Aorta (tissue), 5 donors: ENCODE data around the gene C2orf80. TPM values are rescaled to one million over a fixed set of nuclear protein-coding genes. Genes with fewer than 3 reads are reported as not detected.
"Not testable (repeated sequence)": the region's sequence is repeated elsewhere in the genome, so short reads cannot be mapped to it uniquely, and the experiment has no call there.

Experiments used
- ATAC-seq: fragments of 200-7000 bp; cut with Tn5 transposase; one replicate; pipeline ENCODE4 v1.9.1; 2022; ENCODE audit warnings: moderate library complexity; ENCODE audit not compliant: low FRiP score
- DNase-seq, 2 donors: peaks; one replicate each; pipeline ENCODE4 v3.0.0-alpha.2; 2020
- H3K27ac ChIP-seq, 2 donors: one replicate each; pipeline ENCODE4 v1.5.1; 2013; ENCODE audit warnings: low read length in 2 of 2, mild to moderate bottlenecking in 2 of 2, moderate library complexity in 2 of 2, control low read depth in 1 of 2, inconsistent platforms in 1 of 2, low read depth in 1 of 2
- H3K27me3 ChIP-seq, 2 donors: one replicate each; pipeline ENCODE4 v1.6.1; 2013; ENCODE audit warnings: control low read depth in 1 of 2, low read length in 1 of 2, mild to moderate bottlenecking in 1 of 2, moderate library complexity in 1 of 2; ENCODE audit not compliant: insufficient read depth in 2 of 2, control insufficient read depth in 1 of 2
- H3K36me3 ChIP-seq, 2 donors: one replicate each; pipeline ENCODE4 v1.6.1; 2013; ENCODE audit warnings: control low read depth in 1 of 2, low read length in 1 of 2, mild to moderate bottlenecking in 1 of 2; ENCODE audit not compliant: insufficient read depth in 2 of 2, control insufficient read depth in 1 of 2
- H3K4me1 ChIP-seq, 2 donors: one replicate each; pipeline ENCODE4 v1.6.1; 2013; ENCODE audit warnings: low read length in 2 of 2, control low read depth in 1 of 2, mild to moderate bottlenecking in 1 of 2, moderate library complexity in 1 of 2; ENCODE audit not compliant: insufficient read depth in 2 of 2, control insufficient read depth in 1 of 2
- H3K4me3 ChIP-seq, 2 donors: one replicate each; pipeline ENCODE4 v1.5.1; 2013; ENCODE audit warnings: low read length in 2 of 2, control low read depth in 1 of 2, mild to moderate bottlenecking in 1 of 2
- H3K9me3 ChIP-seq: one replicate; pipeline ENCODE4 v1.6.1; 2013; ENCODE audit warnings: mild to moderate bottlenecking, low read length; ENCODE audit not compliant: control insufficient read depth
- WGBS, 2 donors: extraction: QIAGEN DNeasy Blood & Tissue Kit; methylation state at CpG; one replicate each; pipeline ENCODE4 v1.1.7; 2013; 5-methylcytosine and 5-hydroxymethylcytosine counted together
- intact Hi-C, 2 donors: fragments of 100-400 bp; cut with DNase I; formaldehyde crosslinking; loops; one replicate each; pipeline versions ENCODE4 v1.14.2 to v1.15.0; 2022
- polyA plus RNA-seq, 2 donors: library from polyadenylated mRNA; stranded (reverse); fragments of 200-250 nt; gene quantifications; one replicate each; pipeline ENCODE4 v1.2.3, GENCODE V29; 2013
- total RNA-seq, 2 donors: library from RNA; stranded (reverse); fragmentation: NEBNext Ultra II Directional; extraction: Animal tissue kit (Norgen Biotek cat#: 25700); gene quantifications; one replicate each; pipeline ENCODE4 v1.2.1, GENCODE V29; 2021
- donor health status: healthy with polysubstance abuse.
- donor health status: Bipolar disorder and iron deficiency.
- donor health status: DM: no; HTN: no; CAD: no.
- donor health status: DM: no; HTN: no; CAD: no.
- donor health status: DM: yes; HTN: yes; CAD: no.

The C2orf80 gene
- total and polyA plus RNA-seq, 4 donors = not detected

GRCh38 chr2:208134928-208135586 lies 54.8 kb downstream of the C2orf80 start:
- H3K4me3 ChIP-seq = no peak overlapping the region
- H3K27me3 ChIP-seq = no peaks in the 10 kb centered on the region
- intact Hi-C loops = no loop called here
- no peaks in the 10 kb centered on the region for H3K36me3 ChIP-seq
- DNase-seq = no peak
- no peaks in the 10 kb centered on the region for H3K9me3 ChIP-seq
- no peak overlapping the region for H3K27ac ChIP-seq
- no peak for ATAC-seq
- no peaks in the 10 kb centered on the region for H3K4me1 ChIP-seq
- 48 to 52% methylated on average over 8 of the region's 8 CpGs for WGBS, 2 donors

DNA sequence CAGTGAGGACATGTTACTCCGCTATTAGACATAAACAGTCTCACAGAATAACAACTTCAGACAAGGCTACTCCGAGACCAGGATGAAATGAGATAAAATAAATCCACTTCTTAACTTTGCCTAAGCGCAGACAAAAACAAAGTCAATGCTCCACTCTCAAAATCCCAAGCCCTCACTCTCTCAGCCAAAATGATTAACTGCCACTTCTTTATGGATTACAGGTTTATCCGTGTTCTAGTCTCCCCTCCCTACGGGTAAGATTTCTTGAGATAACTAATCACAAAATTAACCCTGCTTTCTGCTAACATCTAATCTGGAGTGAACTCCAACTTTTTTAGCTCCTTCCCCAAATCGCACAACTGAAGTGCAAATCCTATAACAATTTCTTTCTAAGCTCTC lies 59.1 kb downstream of the C2orf80 start:
- peaks cover 0 to 2% of the 10 kb centered on the region in 2 donors for H3K27me3 ChIP-seq
- no peak overlapping the region for H3K27ac ChIP-seq
- intact Hi-C loops = no loop called here
- H3K4me1 ChIP-seq = no peaks in the 10 kb centered on the region
- H3K9me3 ChIP-seq = no peaks in the 10 kb centered on the region
- 40 to 46% methylated on average over 6 of the region's 6 CpGs for WGBS, 2 donors
- H3K36me3 ChIP-seq = no peaks in the 10 kb centered on the region
- ATAC-seq (no peak), DNase-seq (no peak)
- no peak overlapping the region for H3K4me3 ChIP-seq

GRCh38 chr2:208129744-208130711 lies 59.8 kb downstream of the C2orf80 start, which contains the start of gene CRYGC:
Gene CRYGC (minus strand): TSS chr2:208129828. CDS start chr2:208129792, 36 bp downstream.
- Histone ChIP-seq H3K9me3 (no peaks in the 10 kb centered on the region), H3K4me1 (no peaks in the 10 kb centered on the region), H3K27ac (no peak within 1 kb of the TSS), H3K4me3 (no peak within 1 kb of the TSS), H3K27me3 (peaks cover 0 to 2% of the 10 kb centered on the region in 2 donors), H3K36me3 (no peaks in the 10 kb centered on the region)
- DNase-seq = no peak
- no peak for ATAC-seq
- 56 to 58% methylated on average over 19 of the region's 19 CpGs for WGBS, 2 donors
- intact Hi-C loops = no loop called here

GRCh38 chr2:208128136-208128535 lies 61.7 kb downstream of the C2orf80 start:
- Histone ChIP-seq H3K4me1 (no peaks in the 10 kb centered on the region), H3K36me3 (no peaks in the 10 kb centered on the region), H3K9me3 (no peaks in the 10 kb centered on the region), H3K27me3 (peaks cover 0 to 2% of the 10 kb centered on the region in 2 donors), H3K27ac (no peak overlapping the region), H3K4me3 (no peak overlapping the region)
- ATAC-seq (no peak), DNase-seq (no peak)
- 91 to 95% methylated on average over 12 of the region's 12 CpGs for WGBS, 2 donors
- intact Hi-C loops = no loop called here

GRCh38 chr2:208127090-208127489 lies 62.7 kb downstream of the C2orf80 start:
- Histone ChIP-seq H3K4me3 (no peak overlapping the region), H3K27ac (no peak overlapping the region), H3K9me3 (no peaks in the 10 kb centered on the region), H3K36me3 (no peaks in the 10 kb centered on the region), H3K4me1 (no peaks in the 10 kb centered on the region), H3K27me3 (peaks cover 0 to 2% of the 10 kb centered on the region in 2 donors)
- DNase-seq (no peak), ATAC-seq (no peak)
- WGBS, 2 donors = 94 to 97% methylated on average over 4 of the region's 4 CpGs
- intact Hi-C loops = no loop called here

- no peaks in the 10 kb centered on the region for H3K9me3 ChIP-seq
- intact Hi-C loops = no loop called here
- DNase-seq (no peak), ATAC-seq (no peak)
- peaks cover 0 to 2% of the 10 kb centered on the region in 2 donors for H3K27me3 ChIP-seq
- H3K4me3 ChIP-seq = no peak overlapping the region
- H3K36me3 ChIP-seq = no peaks in the 10 kb centered on the region
- 88 to 91% methylated on average over 4 of the region's 4 CpGs for WGBS, 2 donors
- no peak overlapping the region for H3K27ac ChIP-seq
- no peaks in the 10 kb centered on the region for H3K4me1 ChIP-seq
These were observed 64.6 kb downstream of the C2orf80 start for GRCh38 chr2:208125251-208125650.

GRCh38 chr2:208124013-208124715 lies 65.7 kb downstream of the C2orf80 start, which contains the start of gene CRYGD:
Gene CRYGD (minus strand): TSS chr2:208124524. CDS start chr2:208124473, 51 bp downstream.
- WGBS, 2 donors = 8 to 10% methylated on average over 40 to 46 of the region's 46 CpGs
- H3K9me3 ChIP-seq, ATAC-seq, H3K27ac ChIP-seq, H3K4me3 ChIP-seq, H3K4me1 ChIP-seq, H3K36me3 ChIP-seq, DNase-seq, H3K27me3 ChIP-seq, intact Hi-C loops: not testable (repeated sequence)

DNA sequence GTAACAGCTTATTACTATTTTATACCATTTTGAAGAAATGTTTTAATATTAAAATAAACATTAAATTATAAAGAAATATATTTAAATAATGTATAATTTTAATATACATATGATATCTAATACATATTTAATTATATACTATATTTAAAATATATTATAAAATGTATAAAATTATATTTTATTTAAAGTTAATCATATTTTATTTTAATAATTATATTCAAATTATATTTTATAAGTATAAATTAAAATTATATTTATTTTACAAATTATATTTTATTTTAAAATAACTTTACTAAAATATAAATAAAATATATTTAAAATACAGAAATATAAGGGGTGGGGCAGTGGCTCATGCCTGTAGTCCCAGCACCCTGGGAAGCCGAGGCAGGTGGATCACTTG lies 67.6 kb downstream of the C2orf80 start:
- no peak for ATAC-seq
- 97 to 99% methylated on average over 1 of the region's 1 CpG for WGBS, 2 donors
- H3K4me1 ChIP-seq = no peaks in the 10 kb centered on the region
- no peaks in the 10 kb centered on the region for H3K9me3 ChIP-seq
- H3K36me3 ChIP-seq = no peaks in the 10 kb centered on the region
- no peak overlapping the region for H3K4me3 ChIP-seq
- no peak overlapping the region for H3K27ac ChIP-seq
- intact Hi-C loops = no loop called here
- H3K27me3 ChIP-seq = peaks cover 0 to 2% of the 10 kb centered on the region in 2 donors
- DNase-seq = no peak
